ENCODE results near the gene SLC35B4. TPM values are rescaled to one million over a fixed set of nuclear protein-coding genes. Genes with fewer than 3 reads are reported as not detected.
A peak's percentile ranks its signal among the peaks of the same experiment; 100 is the strongest.

Gene SLC35B4, protein sequence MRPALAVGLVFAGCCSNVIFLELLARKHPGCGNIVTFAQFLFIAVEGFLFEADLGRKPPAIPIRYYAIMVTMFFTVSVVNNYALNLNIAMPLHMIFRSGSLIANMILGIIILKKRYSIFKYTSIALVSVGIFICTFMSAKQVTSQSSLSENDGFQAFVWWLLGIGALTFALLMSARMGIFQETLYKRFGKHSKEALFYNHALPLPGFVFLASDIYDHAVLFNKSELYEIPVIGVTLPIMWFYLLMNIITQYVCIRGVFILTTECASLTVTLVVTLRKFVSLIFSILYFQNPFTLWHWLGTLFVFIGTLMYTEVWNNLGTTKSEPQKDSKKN
- 10 to 100 TPM in 2 of 4 donors, 1 to 10 TPM in 2; 9.6 to 14.9 (median 10.9) TPM for total RNA-seq

DNA sequence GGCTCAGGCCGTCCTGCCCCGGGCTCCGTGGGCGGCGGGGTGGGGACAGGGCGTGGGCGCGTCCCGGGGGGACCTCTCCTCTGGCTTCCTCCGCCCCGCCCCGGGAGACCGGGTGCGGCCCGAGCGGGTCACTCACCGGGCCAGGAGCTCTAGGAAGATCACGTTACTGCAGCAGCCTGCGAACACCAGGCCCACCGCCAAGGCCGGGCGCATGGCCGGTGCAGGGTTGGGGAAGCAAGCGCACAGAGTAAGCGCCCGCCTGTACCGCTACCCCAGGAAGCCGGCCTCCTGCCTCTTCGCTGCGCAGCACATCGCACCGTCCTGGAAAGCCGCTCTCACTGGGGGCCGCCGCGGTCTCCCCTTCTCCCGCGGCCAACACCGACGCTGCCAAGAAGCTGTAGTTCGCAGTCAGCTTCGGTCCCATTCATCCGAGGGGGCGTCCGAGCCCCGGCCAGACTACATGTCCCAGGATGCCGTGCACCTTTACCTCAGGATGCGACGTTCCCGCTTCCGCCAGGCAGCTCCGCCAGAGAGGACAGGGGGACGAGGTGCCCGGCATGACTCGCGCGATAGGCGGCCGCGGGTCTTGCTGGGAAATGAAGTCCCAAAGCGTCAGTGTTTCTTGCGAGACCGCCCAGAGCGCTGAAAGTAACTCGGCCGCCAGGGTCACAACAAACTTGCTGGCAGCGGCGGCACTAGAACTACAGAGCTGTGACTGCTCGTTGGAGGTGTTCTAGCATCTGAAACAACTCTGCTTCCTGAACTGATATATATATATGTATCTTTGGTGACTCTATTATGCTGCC, at the start of gene SLC35B4:
Gene SLC35B4, minus strand, starts transcription at position 392 of the 806 bp plus-strand sequence. Its CDS starts 179 bp downstream, at position 213.
- DNase-seq (ENCODE audit: low spot score) (peak; percentile 87), ATAC-seq (ENCODE audit: low FRiP score) (peak; percentile 100)
- TF ChIP-seq, protein P1, sequence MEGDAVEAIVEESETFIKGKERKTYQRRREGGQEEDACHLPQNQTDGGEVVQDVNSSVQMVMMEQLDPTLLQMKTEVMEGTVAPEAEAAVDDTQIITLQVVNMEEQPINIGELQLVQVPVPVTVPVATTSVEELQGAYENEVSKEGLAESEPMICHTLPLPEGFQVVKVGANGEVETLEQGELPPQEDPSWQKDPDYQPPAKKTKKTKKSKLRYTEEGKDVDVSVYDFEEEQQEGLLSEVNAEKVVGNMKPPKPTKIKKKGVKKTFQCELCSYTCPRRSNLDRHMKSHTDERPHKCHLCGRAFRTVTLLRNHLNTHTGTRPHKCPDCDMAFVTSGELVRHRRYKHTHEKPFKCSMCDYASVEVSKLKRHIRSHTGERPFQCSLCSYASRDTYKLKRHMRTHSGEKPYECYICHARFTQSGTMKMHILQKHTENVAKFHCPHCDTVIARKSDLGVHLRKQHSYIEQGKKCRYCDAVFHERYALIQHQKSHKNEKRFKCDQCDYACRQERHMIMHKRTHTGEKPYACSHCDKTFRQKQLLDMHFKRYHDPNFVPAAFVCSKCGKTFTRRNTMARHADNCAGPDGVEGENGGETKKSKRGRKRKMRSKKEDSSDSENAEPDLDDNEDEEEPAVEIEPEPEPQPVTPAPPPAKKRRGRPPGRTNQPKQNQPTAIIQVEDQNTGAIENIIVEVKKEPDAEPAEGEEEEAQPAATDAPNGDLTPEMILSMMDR (IDR thresholded peaks at IDR 0.05), result no peak

- TF ChIP-seq, protein P1 (IDR thresholded peaks at IDR 0.05), result no peak
- DNase-seq (ENCODE audit: low spot score) (no peak), ATAC-seq (ENCODE audit: low FRiP score) (no peak)
Measured at GRCh38 chr7:134366481-134366880, 49.8 kb upstream of the SLC35B4 start.

DNA sequence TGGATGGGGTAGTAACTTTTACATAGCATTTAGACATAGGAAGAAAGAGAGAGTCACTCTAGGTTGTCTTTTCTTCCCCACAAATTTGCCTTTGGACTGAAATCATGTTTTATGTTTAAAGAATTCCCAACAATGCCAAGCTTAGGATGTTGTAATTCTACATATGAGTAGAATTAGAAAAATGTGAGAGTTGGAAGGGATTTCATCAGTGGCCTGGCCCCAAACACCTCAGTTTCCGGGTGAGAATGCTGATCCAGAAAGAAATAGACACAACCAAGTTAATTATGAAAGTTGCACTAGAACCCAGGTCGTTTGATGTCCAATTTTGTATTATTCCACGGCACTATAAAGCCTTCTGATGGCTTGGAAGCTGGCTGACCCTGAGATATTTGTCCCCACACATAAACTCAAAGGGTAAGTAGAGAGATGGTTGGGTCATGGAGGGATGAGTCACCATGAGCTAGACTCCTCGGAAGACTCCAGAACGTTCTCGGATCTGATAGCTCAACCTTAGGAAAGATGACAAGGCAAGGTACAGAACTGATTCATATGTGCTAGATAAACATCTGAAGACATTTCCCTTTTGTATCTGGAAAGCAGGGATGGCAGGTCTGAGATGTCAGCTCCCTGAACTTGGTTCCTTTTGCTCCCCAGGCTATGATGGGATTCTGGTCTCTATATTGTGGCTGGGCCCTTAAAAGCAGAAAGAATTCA, 48.8 kb upstream of the SLC35B4 start:
- TF ChIP-seq, protein P1 (IDR thresholded peaks at IDR 0.05), result no peak
- ATAC-seq (ENCODE audit: low FRiP score), result peak; percentile 65
- DNase-seq (ENCODE audit: low spot score), result no peak

DNA sequence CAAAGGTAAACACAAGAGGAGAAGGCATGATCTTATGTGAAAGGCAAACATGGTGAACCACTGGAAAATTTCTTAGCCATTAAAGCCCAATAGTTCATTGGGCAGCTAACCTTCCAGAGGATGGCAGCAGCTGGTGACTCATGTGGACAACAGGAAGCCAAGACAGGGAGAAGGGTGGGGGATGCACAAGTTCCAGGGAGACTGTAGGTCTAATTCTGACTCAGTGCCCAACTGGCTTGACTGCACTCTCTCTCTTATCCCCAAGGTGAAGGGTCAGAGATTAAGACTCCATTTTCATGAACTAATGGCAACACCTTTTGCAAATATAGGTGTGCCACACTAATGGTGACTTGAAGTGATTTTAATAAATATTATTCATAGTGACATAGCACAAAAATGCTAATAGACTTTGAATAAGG, 47.9 kb upstream of the SLC35B4 start:
- TF ChIP-seq, protein P1 (IDR thresholded peaks at IDR 0.05), result no peak
- DNase-seq (ENCODE audit: low spot score), result no peak
- ATAC-seq (ENCODE audit: low FRiP score), result peak; percentile 43

GRCh38 chr7:134362587-134363483, 46.1 kb upstream of the SLC35B4 start:
- ATAC-seq (ENCODE audit: low FRiP score), result no peak
- TF ChIP-seq, protein P1 (IDR thresholded peaks at IDR 0.05), result no peak
- no peak for DNase-seq (ENCODE audit: low spot score)

All from omental fat pad (tissue), 4 donors.